NCI-H526 (cell line): ENCODE data around the gene IKZF3.
"Not testable (repeated sequence)": the region's sequence is repeated elsewhere in the genome, so short reads cannot be mapped to it uniquely, and the experiment has no call there.

Source experiments
- DNase-seq, 2 experiments: peaks; one replicate each; lab custom pipeline; 2025; lab: John Stamatoyannopoulos, UW

Gene IKZF3

DNA sequence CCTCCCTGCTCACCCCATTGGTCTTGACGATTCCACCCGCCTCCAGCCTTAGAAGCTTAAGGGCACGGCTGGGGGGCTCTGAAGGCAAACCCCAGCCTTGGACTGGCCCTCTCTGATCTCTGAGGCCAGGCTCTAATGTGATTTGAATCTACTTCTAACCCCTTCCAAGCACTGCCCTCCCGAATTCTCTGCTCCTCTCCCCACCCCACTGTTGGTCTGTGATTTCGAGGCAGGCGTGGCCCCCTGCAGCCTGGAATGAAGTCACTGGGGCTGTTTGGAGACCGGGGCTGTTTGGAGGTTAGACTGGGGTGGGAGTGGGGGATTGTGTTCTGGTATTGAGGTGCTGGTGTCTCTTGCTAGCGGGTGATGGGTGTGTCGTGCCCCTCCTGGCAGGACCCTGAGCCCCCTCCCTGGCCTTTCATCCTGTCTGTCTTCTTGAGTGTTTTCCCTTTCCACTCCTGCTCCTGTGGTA lies 124.2 kb downstream of the IKZF3 start:
- no peak for DNase-seq

GRCh38 chr17:39738983-39739884 lies 124.9 kb downstream of the IKZF3 start:
- peak; percentile 48 to 83 for DNase-seq

GRCh38 chr17:39738568-39738901 lies 125.6 kb downstream of the IKZF3 start:
- DNase-seq = peak; percentile 41 to 59

- DNase-seq = peak; percentile 63 to 78
These were observed 126.1 kb downstream of the IKZF3 start, which contains the start of gene GRB7 for GRCh38 chr17:39737760-39738567. TSS of gene GRB7 (plus strand) at chr17:39737938. CDS start at chr17:39742302, 4,364 bp downstream.

- DNase-seq = no peak
These were observed 126.8 kb downstream of the IKZF3 start for GRCh38 chr17:39737206-39737759.

- DNase-seq = no peak
These were observed 127.6 kb downstream of the IKZF3 start for GRCh38 chr17:39736319-39737165.

- DNase-seq = no peak
These were observed 128.2 kb downstream of the IKZF3 start for GRCh38 chr17:39735882-39736281.

DNA sequence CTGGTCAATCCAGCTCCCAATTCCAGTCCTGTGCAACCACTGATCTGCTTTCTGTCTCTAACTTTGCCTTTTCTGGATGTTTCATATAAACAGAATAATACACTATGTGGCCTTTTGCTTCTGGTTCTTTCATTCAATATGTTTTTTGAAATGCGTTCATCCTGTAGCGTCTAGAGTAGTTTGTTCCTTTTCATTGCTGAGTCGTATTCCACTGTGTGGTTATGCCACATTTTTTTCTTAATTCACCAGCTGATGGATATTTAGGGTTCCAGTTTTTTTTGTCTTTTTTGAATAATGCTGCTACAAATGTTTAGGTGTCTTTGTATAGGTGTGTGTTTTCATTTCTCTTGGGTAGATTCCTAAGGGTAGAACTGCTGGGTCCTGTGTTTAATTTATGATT lies 131.5 kb downstream of the IKZF3 start:
- DNase-seq = no peak

DNA sequence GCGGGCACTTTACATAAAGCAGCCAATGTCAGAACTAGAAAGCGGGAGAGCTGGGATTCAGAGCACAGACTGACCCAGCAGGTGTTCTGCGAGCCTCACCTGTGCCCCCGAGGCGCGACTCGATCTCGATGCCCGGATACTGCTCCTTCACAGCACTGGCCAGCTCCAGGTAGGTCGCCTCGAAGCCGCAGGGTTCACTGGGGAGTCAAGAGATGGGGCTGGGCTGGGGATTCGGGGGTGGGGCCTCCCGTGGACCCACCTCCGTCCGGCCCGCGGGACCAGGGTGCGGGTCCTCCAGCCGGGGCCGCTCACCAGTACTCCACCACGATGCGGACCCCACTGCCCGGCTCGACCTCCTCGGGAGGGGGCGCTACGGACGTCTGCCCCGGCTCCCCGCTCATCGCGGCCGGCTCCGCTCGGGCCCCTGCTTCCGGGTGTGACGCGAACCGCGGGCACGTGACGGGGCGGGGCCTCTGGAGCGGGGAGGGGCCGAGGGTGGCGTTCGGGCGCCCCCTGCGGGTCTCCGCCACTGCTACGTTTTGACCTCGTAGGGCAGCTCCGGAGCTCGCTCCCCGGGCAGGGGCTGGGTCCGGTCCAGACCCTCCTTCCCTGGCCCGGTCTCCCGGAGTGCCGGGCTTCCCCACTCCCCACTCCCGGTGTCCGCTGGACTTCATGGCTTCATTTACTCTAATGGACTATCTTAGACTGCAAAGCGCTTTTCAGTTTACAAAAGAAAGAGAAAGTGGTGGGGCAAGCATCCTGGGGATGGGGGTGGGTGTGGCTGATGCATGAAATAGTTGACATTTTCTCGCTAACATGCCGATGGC lies 133.8 kb downstream of the IKZF3 start, which contains the start of gene MIEN1:
Gene MIEN1, minus strand, starts transcription at position 438 of the 827 bp plus-strand sequence. Its CDS starts 37 bp downstream, at position 401.
- DNase-seq = peak; percentile 19 to 89

DNA sequence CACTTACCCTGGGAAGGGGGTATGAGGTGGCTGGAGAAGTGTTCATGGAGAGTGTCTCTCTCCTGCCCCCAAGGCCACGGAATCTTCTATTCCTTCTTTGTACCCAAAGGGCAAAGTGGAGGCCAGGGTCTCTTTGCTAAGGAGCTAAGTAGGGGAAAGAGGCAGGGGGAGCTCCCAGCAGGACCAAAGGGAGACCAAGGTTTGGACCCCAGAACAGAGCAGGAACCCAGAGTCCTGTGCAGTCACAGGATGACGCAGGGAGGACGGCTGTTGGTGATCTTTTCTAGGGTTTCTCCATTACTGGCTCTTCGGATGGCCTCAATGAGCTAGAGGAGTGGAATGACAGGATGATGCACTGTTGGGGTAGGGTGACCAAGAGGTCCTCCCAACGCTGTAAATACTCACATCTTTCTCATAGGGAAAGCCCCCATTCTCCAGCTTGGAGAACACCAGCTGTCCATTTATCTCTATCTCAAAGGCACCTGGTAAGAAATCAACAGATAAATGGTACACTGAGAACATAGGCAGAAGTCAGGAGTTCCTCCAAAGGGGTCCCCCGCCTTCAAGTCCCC lies 134.7 kb downstream of the IKZF3 start:
- DNase-seq = no peak

- DNase-seq = no peak
These were observed 136.6 kb downstream of the IKZF3 start for GRCh38 chr17:39727556-39727955.

- DNase-seq = no peak
These were observed 137.5 kb downstream of the IKZF3 start for GRCh38 chr17:39726617-39727016.

- DNase-seq = not testable (repeated sequence)
These were observed 138.2 kb downstream of the IKZF3 start for GRCh38 chr17:39725923-39726322.

GRCh38 chr17:39724731-39725130 lies 139.4 kb downstream of the IKZF3 start:
- DNase-seq = no peak

- no peak for DNase-seq
These were observed 140.9 kb downstream of the IKZF3 start for GRCh38 chr17:39722965-39723848.

- DNase-seq = no peak
These were observed 142.0 kb downstream of the IKZF3 start for GRCh38 chr17:39722104-39722503.

GRCh38 chr17:39719563-39720355 lies 144.4 kb downstream of the IKZF3 start:
- DNase-seq = no peak

DNA sequence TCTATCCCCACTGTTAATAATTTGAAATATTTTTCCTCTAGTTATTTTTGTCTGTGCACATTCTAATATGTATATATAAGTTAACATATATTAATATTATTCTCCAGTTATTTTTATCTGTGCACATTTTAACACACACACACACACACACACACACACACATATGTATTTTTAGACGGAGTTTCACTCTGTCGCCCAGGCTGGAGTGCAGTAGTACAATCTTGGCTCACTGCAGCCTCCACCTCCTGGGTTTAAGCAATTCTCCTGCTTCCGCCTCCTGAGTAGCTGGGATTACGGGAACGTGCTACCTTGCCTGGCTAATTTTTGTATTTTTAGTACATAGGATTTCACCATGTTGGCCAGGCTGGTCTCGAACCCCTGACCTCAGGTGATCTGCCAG lies 146.5 kb downstream of the IKZF3 start:
- no peak for DNase-seq
